ENCODE data around the gene FASTK.

DNA sequence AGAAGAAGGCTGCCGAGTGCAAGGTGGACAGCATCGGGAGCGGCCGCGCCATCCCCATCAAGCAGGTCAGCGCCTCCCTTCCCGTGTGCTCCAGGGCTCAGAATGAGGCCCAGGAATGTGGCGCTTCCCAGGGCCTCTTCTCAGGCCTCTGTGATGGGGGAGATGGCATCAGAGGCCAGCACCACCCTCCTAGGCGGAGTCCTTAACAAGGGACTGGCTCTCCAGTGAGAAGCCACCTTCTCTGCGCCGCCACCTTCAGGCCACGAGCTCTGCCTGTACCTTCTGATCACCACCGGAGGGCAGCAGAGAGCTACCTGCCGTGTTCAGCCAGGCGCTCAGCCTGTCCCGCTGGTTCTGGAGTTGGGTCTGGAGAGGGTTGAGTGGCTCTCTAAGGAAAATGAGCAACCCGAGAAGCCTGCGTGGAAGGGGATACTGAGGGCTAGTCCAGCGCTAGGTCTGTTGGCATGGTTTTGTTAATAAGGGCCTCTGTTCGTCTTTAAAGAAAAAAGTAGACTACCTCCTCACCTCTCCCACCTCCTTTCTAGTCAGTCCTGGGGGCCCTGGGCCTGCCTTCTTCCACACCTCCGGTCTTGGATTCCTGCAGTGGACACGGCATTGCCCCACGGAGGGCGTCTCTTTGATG lies 43.3 kb upstream of the FASTK start:
- TF ChIP-seq, protein P1, sequence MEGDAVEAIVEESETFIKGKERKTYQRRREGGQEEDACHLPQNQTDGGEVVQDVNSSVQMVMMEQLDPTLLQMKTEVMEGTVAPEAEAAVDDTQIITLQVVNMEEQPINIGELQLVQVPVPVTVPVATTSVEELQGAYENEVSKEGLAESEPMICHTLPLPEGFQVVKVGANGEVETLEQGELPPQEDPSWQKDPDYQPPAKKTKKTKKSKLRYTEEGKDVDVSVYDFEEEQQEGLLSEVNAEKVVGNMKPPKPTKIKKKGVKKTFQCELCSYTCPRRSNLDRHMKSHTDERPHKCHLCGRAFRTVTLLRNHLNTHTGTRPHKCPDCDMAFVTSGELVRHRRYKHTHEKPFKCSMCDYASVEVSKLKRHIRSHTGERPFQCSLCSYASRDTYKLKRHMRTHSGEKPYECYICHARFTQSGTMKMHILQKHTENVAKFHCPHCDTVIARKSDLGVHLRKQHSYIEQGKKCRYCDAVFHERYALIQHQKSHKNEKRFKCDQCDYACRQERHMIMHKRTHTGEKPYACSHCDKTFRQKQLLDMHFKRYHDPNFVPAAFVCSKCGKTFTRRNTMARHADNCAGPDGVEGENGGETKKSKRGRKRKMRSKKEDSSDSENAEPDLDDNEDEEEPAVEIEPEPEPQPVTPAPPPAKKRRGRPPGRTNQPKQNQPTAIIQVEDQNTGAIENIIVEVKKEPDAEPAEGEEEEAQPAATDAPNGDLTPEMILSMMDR (IDR thresholded peaks at IDR 0.05): peak; percentile 93 to 98 (median 95)
- TF ChIP-seq EP300 (IDR thresholded peaks at IDR 0.05): no peak
- no peak for TF ChIP-seq POLR2A (IDR thresholded peaks at IDR 0.05)
